Muscle layer of duodenum (tissue), 2 donors: ENCODE measurements around the gene SLC16A11.

Experiments used
- H3K27ac ChIP-seq: one replicate; pipeline ENCODE4 v1.7.0; 2013; ENCODE audit warnings: mild to moderate bottlenecking, low read length
- H3K27me3 ChIP-seq: one replicate; pipeline ENCODE4 v1.7.0; 2013; ENCODE audit warnings: low read depth, mild to moderate bottlenecking, control low read depth, low read length
- H3K36me3 ChIP-seq, 2 donors: one replicate each; pipeline ENCODE4 v1.7.0; 2013; ENCODE audit warnings: low read length in 2 of 2, control low read depth in 1 of 2, mild to moderate bottlenecking in 1 of 2; ENCODE audit not compliant: insufficient read depth in 2 of 2, control insufficient read depth in 1 of 2
- H3K4me1 ChIP-seq, 2 donors: one replicate each; pipeline ENCODE4 v1.7.0; 2013; ENCODE audit warnings: low read length in 2 of 2, mild to moderate bottlenecking in 2 of 2, control low read depth in 1 of 2, moderate library complexity in 1 of 2; ENCODE audit not compliant: insufficient read depth in 2 of 2, control insufficient read depth in 1 of 2
- H3K4me3 ChIP-seq, 2 donors: one replicate each; pipeline ENCODE4 v1.7.0; 2013; ENCODE audit warnings: low read length in 2 of 2, low read depth in 1 of 2, mild to moderate bottlenecking in 1 of 2
- H3K9me3 ChIP-seq, 2 donors: one replicate each; pipeline ENCODE4 v1.7.0; 2013; ENCODE audit warnings: low read length in 2 of 2, control low read depth in 1 of 2, mild to moderate bottlenecking in 1 of 2; ENCODE audit not compliant: control insufficient read depth in 1 of 2
- donor health status: healthy.

Gene SLC16A11

DNA sequence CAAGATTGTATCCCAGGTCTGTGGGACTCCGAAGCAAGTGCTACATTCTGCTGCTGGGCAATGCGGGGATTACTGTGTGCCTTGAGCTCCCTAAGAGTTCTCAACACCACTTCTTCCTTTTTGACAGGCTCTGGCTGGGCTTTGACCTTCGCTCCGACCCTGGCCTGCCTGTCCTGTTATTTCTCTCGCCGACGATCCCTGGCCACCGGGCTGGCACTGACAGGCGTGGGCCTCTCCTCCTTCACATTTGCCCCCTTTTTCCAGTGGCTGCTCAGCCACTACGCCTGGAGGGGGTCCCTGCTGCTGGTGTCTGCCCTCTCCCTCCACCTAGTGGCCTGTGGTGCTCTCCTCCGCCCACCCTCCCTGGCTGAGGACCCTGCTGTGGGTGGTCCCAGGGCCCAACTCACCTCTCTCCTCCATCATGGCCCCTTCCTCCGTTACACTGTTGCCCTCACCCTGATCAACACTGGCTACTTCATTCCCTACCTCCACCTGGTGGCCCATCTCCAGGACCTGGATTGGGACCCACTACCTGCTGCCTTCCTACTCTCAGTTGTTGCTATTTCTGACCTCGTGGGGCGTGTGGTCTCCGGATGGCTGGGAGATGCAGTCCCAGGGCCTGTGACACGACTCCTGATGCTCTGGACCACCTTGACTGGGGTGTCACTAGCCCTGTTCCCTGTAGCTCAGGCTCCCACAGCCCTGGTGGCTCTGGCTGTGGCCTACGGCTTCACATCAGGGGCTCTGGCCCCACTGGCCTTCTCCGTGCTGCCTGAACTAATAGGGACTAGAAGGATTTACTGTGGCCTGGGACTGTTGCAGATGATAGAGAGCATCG, 5.6 kb downstream of the SLC16A11 start:
- Histone ChIP-seq H3K27ac (no peak overlapping the region), H3K27me3 (no peaks in the 10 kb centered on the region), H3K4me1 (peaks cover 4 to 19% of the 10 kb centered on the region in 2 donors), H3K4me3 (no peak overlapping the region), H3K36me3 (no peaks in the 10 kb centered on the region), H3K9me3 (no peaks in the 10 kb centered on the region)

DNA sequence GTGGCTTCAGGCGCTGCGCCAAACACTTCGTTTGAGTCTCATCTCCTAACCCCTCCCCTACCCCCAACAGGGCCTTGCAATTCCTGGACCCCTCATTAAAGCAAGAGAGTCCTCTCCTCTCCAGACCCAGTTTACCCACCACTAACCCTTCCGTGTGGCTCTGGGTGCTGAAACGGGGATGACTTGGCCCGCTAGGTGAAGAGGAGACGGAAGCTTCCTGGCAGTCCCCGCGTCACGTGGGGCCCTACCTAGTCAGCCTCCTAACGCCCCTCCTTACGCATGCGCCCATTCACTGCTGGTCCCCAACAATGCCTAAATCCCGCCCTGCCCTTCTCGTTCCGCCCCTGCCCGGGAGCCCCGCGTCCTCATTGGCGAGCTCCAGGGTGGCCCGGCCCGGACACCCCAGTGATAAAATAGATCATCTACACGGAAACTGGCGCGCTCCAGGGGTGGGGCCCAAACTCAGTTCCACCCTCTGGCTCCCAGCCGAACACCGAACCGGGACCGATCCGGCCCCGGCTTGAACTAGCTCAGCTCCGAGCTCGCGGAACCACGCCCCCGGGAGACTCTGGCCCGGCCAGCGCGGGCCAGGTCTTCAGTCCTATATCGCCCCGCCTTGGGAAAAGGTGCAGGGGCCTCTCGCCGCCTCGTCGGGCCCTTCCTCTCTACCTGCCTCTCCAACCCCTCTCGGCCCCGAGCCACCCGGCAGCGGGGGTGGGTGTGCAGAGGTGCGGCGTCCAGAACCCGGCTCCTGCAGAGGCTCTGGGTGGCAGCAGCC, 8.1 kb downstream of the SLC16A11 start, which contains the start of gene SLC16A13:
Gene SLC16A13, plus strand, starts transcription at position 425 of the 778 bp plus-strand sequence. CDS start 368 bp downstream, outside the sequence.
- Histone ChIP-seq H3K4me3 (peak within 1 kb of the TSS; percentile 76 to 84), H3K9me3 (no peaks in the 10 kb centered on the region), H3K27me3 (no peaks in the 10 kb centered on the region), H3K36me3 (no peaks in the 10 kb centered on the region), H3K4me1 (peaks cover 4 to 9% of the 10 kb centered on the region in 2 donors), H3K27ac (peak within 1 kb of the TSS; percentile 94)

DNA sequence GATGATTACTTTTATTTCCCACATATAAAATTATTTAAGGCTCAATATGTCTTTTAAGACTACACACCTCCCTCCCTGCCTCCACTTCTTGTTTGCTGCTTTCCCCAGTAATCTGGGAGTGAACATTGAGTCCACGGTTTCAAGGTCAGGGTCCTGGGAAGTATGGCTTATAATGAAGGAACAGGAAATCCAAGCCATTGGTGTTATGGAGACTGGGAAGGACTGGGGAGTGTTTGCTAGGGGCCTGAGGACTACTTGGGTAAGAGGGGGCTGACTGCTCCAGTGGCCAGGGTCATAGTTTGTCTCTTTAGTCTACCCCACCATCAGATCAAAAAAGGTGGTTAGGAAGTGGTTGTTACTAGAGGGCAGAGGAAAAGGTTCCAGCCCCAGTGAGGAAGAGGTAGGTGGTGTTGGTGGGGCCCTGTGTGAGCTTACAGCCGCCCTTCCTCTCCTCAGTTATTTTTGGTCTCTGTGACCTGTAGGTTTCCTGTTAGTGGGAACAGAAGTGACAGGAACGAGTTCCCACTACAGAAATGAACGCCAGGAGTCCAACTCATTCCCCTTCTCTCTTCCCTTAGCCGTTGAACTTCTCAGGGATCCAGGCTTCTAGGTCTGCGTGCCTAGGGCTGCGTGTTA, 8.8 kb downstream of the SLC16A11 start:
- H3K9me3 ChIP-seq = no peaks in the 10 kb centered on the region
- no peaks in the 10 kb centered on the region for H3K27me3 ChIP-seq
- H3K4me1 ChIP-seq = peaks cover 4 to 9% of the 10 kb centered on the region in 2 donors
- peak overlapping the region; percentile 76 to 84 for H3K4me3 ChIP-seq
- no peaks in the 10 kb centered on the region for H3K36me3 ChIP-seq
- peak overlapping the region; percentile 94 for H3K27ac ChIP-seq

DNA sequence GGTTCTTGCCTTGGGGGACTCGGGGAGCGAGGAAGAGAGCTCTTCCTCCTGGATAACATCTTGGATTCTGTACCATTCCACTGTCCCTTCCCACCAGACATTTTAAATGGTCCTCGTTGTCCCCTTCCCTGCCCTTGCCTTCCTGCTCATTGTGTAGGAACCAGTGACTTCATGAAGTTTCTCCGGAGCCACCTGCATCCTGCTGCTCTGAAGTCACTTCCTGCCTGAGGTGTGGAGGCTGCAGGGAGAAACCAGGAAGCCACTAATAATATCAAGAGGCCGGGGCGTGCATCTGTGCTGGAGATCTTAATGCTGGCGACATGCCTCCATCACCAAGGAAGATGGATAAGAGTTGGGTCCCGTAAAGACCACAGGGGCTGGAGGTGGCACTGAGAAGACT, 14.2 kb downstream of the SLC16A11 start:
- H3K4me3 ChIP-seq = no peak overlapping the region
- no peaks in the 10 kb centered on the region for H3K27me3 ChIP-seq
- no peaks in the 10 kb centered on the region for H3K36me3 ChIP-seq
- H3K27ac ChIP-seq = no peak overlapping the region
- no peaks in the 10 kb centered on the region for H3K4me1 ChIP-seq
- H3K9me3 ChIP-seq = no peaks in the 10 kb centered on the region

DNA sequence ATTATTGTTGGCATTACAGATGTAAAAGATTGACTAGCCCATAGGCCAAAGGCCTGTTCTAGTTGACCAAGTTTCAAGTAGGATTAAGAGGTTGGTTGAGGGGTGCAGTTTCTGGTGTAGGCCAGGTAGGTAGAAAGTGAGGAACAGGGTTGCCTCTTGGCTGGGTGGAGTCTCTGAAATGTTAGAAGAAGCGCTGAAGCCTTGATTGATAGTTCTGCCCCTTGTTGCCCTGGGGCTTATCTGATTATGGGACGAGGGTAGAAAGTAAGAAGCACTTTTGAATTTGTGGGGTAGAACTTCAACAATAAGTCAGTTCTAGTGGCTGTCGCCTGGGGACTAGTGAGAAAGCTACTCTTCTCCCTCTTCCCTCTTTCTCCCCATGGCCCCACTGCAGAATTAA, 14.8 kb downstream of the SLC16A11 start:
- no peaks in the 10 kb centered on the region for H3K27me3 ChIP-seq
- H3K27ac ChIP-seq = no peak overlapping the region

DNA sequence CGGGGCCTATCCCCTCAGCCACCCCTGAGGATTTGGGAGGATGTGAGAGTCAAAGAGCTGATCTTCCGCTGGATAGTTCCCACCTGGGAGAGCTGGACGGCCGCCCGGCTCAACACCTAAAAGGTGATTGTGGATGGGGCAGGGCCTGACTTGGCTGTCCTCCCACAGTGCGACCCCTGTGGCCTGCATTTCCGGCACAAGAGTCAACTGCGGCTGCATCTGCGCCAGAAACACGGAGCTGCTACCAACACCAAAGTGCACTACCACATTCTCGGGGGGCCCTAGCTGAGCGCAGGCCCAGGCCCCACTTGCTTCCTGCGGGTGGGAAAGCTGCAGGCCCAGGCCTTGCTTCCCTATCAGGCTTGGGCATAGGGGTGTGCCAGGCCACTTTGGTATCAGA, 16.6 kb downstream of the SLC16A11 start:
- Histone ChIP-seq H3K27ac (no peak overlapping the region), H3K36me3 (no peaks in the 10 kb centered on the region), H3K9me3 (no peaks in the 10 kb centered on the region), H3K4me3 (no peak overlapping the region), H3K27me3 (no peaks in the 10 kb centered on the region), H3K4me1 (peaks cover 0 to 9% of the 10 kb centered on the region in 2 donors)

More for the DNA sequence above, 14.8 kb downstream of the SLC16A11 start:
- no peaks in the 10 kb centered on the region for H3K4me1 ChIP-seq
- H3K4me3 ChIP-seq = no peak overlapping the region
- H3K36me3 ChIP-seq = no peaks in the 10 kb centered on the region
- no peaks in the 10 kb centered on the region for H3K9me3 ChIP-seq

DNA sequence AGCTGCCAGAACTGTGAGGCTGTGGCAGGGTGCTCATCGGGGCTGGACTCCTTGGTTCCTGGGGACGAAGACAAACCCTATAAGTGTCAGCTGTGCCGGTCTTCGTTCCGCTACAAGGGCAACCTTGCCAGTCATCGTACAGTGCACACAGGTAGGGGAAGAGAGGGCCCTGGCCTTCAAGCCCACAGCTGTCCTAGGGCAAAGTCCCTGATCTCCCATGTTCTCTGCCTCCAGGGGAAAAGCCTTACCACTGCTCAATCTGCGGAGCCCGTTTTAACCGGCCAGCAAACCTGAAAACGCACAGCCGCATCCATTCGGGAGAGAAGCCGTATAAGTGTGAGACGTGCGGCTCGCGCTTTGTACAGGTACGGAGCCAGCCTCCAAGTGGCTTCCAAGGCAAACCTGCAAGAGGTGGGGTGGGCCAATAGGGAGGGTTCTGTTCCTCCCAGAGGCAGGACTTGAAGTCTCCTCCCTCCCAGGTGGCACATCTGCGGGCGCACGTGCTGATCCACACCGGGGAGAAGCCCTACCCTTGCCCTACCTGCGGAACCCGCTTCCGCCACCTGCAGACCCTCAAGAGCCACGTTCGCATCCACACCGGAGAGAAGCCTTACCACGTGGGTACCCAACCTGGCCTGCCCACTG, 17.3 kb downstream of the SLC16A11 start:
- no peak overlapping the region for H3K4me3 ChIP-seq
- no peaks in the 10 kb centered on the region for H3K9me3 ChIP-seq
- no peaks in the 10 kb centered on the region for H3K36me3 ChIP-seq
- no peaks in the 10 kb centered on the region for H3K27me3 ChIP-seq
- H3K4me1 ChIP-seq = peaks cover 2 to 17% of the 10 kb centered on the region in 2 donors
- H3K27ac ChIP-seq = no peak overlapping the region

DNA sequence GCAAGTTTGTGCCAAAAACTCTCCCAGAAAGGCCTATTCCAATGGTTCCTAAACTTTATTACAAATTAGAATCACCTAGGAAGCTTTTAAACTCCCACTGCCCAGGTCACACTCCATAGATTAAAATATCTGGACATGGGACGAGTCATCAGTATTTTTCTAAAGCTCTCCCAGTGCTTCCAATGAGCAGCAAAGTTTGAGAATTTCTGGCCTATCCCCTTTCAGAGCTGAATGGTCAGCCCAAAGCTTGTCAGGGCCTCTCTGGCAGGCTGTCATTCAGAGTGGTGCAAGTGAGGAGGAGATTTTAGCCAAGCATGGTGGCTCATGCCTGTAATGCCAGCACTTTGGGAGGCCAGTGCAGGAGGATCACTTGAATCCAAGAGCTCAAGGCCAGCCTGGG, 18.6 kb downstream of the SLC16A11 start:
- Histone ChIP-seq H3K36me3 (no peaks in the 10 kb centered on the region), H3K4me3 (no peak overlapping the region), H3K9me3 (no peaks in the 10 kb centered on the region), H3K4me1 (peaks cover 2 to 24% of the 10 kb centered on the region in 2 donors), H3K27me3 (no peaks in the 10 kb centered on the region), H3K27ac (no peak overlapping the region)

DNA sequence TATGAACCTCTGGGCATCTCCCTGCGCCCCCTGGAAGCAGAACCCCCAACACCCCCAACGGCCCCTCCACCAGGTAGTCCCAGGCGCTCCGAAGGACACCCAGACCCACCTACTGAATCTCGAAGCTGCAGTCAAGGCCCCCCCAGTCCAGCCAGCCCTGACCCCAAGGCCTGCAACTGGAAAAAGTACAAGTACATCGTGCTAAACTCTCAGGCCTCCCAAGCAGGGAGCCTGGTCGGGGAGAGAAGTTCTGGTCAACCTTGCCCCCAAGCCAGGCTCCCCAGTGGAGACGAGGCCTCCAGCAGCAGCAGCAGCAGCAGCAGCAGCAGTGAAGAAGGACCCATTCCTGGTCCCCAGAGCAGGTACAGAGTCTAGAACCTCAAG, 19.5 kb downstream of the SLC16A11 start:
- Histone ChIP-seq H3K27ac (no peak overlapping the region), H3K4me1 (peaks cover 2 to 26% of the 10 kb centered on the region in 2 donors), H3K36me3 (no peaks in the 10 kb centered on the region), H3K9me3 (no peaks in the 10 kb centered on the region), H3K4me3 (peak overlapping the region in 1 of 2 donors; percentile 33), H3K27me3 (no peaks in the 10 kb centered on the region)

DNA sequence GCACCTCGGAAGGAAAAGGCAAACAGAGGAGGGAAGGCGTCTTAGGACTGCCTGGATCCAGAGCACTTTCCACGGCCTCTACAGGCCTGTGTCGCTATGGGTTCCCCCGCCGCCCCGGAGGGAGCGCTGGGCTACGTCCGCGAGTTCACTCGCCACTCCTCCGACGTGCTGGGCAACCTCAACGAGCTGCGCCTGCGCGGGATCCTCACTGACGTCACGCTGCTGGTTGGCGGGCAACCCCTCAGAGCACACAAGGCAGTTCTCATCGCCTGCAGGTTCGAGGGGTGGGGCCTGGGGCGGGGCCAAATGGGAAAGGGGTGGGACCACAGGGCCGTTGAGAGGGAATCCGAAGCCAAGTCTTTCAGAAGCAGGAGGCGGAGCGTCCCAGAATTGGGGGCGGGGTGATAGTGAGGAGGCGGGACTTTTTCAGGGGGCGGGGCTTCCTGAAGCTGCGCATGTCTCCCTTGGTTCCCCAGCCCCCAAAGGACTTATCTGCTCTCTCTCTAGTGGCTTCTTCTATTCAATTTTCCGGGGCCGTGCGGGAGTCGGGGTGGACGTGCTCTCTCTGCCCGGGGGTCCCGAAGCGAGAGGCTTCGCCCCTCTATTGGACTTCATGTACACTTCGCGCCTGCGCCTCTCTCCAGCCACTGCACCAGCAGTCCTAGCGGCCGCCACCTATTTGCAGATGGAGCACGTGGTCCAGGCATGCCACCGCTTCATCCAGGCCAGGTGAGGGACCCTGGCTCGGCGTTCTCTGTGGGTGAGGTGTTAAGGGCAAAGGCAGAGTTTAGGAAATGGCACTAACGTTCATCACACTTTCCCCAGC, 20.1 kb downstream of the SLC16A11 start:
- Histone ChIP-seq H3K36me3 (no peaks in the 10 kb centered on the region), H3K4me3 (peak overlapping the region; percentile 26 to 39), H3K4me1 (peaks cover 2 to 26% of the 10 kb centered on the region in 2 donors), H3K9me3 (no peaks in the 10 kb centered on the region), H3K27me3 (no peaks in the 10 kb centered on the region), H3K27ac (no peak overlapping the region)
